NAMALWA (cell line): Measurements from ENCODE around the gene PCDH9.

Source experiments
- DNase-seq: peaks from one replicate; pipeline ENCODE4 v3.0.0-alpha.2; 2015; ENCODE audit warnings: low spot score

PCDH9 gene

GRCh38 chr13:67036699-67037457 is 193.3 kb downstream of the PCDH9 start:
- DNase-seq: no peak

GRCh38 chr13:67033170-67033569 is 197.0 kb downstream of the PCDH9 start:
- no peak for DNase-seq

- peak; percentile 58 for DNase-seq
Measured at GRCh38 chr13:67023130-67023876, 206.8 kb downstream of the PCDH9 start.

DNA sequence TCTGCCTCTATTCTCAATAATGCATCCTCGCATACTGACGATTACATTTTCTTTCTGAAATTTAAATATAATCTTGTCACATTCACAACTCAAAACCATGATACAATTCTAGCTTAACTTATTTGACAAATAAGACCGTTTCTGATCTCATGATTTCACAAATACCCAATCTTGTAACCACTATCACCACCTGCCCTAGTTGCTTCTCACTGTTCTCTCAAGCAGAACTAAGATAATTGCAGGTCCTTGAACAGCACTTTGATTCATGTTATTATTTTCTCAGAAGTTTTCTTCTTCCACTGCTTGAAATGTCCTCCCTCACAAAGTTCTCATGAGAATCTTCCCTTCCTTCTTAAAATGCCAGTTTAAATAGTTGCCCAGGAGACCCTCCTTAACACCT is 211.4 kb downstream of the PCDH9 start:
- DNase-seq: peak; percentile 29

DNA sequence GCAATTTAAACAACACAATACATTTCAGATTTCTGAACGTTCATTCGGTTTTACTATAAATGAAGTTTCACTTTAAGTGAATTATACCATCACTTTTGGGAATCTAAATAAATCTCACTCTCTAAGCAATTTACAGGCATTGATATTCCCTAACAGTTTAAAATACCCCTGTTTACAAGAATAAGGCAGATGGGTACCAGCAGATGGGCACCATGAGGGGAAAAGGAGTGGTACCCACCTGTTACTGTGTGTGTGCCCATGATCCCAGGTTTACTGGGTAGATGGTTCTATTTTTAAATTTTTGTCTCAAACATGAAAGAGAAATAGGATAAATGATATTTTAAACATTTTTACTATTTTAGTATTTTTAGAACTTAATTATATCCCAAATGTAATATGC is 212.9 kb downstream of the PCDH9 start:
- no peak for DNase-seq

- no peak for DNase-seq
Measured at GRCh38 chr13:67015976-67016600, 214.0 kb downstream of the PCDH9 start.

- DNase-seq: no peak
Measured at GRCh38 chr13:67014399-67014798, 215.7 kb downstream of the PCDH9 start.

- DNase-seq: no peak
Measured at GRCh38 chr13:67013709-67014108, 216.4 kb downstream of the PCDH9 start.

GRCh38 chr13:67008075-67008668 is 222.0 kb downstream of the PCDH9 start:
- no peak for DNase-seq

- DNase-seq: no peak
Measured at GRCh38 chr13:67004511-67004910, 225.6 kb downstream of the PCDH9 start.

GRCh38 chr13:67003743-67004142 is 226.4 kb downstream of the PCDH9 start:
- DNase-seq: no peak

GRCh38 chr13:67001363-67001762 is 228.8 kb downstream of the PCDH9 start:
- DNase-seq: no peak

- peak; percentile 33 for DNase-seq
Measured at GRCh38 chr13:66996503-66996902, 233.6 kb downstream of the PCDH9 start.

DNA sequence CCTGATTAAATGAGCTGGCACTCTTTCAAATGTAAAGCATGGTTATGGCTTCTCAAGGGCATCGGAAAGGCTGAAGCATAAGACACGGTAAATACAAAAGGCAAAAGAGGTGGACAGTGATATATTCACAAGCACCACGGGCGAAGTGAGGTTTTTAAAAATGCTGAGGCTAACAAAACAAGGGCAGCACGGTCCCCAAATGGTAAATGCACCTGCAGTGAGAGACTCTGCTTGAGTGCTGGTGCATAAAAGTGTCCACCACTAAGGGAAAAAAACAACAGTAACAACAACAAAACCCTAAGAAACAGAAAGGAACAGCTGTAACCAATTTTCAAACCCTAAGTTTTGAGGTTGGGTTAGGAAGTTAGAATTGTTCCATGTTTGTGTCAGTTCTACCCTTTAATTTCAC is 234.9 kb downstream of the PCDH9 start:
- peak; percentile 97 for DNase-seq

- no peak for DNase-seq
Measured at GRCh38 chr13:66994517-66995202, 235.5 kb downstream of the PCDH9 start.

- peak; percentile 98 for DNase-seq
Measured at GRCh38 chr13:66994097-66994496, 236.0 kb downstream of the PCDH9 start.

DNA sequence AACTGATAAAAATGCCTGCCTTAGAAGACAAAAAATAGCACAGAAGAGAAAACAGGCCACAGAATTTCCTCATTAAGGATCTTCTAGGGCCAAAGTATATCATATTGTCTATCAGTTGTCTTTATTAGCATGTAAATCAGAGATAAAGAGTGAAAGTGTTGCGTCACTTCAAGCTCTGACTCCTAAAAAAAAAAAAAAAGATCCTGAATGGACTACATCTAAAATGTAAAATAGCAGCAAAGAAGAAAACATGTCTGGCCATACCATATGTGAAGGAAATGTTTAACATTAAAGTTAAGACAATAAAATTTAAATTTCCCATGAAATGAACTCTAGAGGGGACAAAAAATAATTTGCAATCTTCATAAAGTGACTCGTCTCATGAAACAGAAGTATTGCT is 237.4 kb downstream of the PCDH9 start:
- DNase-seq: no peak

GRCh38 chr13:66992183-66992582 is 238.0 kb downstream of the PCDH9 start:
- DNase-seq: no peak

DNA sequence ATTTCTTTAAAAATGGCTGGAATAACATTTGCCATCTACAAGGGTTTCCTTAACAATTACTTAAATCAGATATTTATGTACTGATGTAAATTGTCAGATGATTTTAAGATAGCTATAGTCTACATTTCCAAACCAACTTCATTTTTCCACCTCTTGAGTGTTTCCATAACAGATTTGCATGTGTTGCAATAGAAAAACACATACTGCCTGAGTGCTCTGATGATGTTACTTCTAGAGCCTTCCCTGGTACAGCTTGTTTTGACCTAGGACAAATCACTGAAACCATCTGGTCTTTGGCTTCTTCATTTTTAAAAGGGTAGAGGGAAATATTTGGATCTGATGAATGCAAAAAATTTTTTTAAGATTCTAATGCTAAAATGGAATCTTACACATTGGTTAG is 245.9 kb downstream of the PCDH9 start:
- no peak for DNase-seq

GRCh38 chr13:66981912-66982311 is 248.2 kb downstream of the PCDH9 start:
- DNase-seq: no peak

DNA sequence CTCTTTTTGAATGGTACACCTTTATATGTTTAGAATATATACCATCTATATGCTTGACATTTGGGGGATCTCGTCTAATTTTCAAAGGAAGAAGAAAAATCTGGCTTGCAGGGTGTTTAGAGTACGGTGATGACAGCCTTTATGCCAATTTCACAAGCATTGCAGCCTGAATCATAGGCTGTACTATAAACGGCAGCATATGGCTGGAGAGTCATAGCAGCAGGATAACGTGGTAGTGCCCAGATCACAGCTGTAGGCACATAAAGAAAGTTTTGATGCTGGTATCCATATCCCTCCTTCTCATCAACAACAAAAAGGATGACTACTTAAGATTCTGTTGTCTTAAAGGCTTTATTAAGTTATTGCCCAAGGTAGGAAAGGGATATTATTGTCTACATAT is 253.0 kb downstream of the PCDH9 start:
- no peak for DNase-seq

DNA sequence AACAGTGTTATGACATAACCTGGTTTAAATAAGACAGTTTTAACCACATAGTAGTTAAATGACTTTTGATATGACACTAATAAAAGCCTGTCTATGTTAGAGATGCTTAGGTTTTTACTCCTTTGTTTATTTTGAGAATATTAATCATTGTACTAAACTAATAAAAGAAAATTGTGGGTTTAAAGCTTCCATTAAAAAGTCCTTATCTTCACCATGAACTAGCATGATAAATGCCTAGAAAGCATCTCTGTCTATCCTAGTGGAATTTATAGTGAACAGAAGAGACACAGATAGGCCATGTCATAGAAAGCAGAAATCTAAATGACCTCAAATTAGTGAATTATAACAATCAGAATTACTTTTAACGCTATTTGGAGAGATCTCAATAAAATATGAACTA is 255.2 kb downstream of the PCDH9 start:
- DNase-seq: no peak
